Stimulated activated CD4-positive, alpha-beta T cell treated with anti-CD3 and anti-CD28 coated beads, Interleukin-4, amount 100 ng/mL, for 48 hours (primary cell): ENCODE data around the gene SZT2.
A peak's percentile ranks its signal among the peaks of the same experiment; 100 is the strongest.
"Not testable (repeated sequence)": the region's sequence is repeated elsewhere in the genome, so short reads cannot be mapped to it uniquely, and the experiment has no call there.

Experiments used
- DNase-seq, 2 donors: peaks; one replicate each; pipeline ENCODE4 v3.0.0-alpha.2; 2020; ENCODE audit warnings: low read depth in 2 of 2

SZT2 gene

GRCh38 chr1:43454270-43455011, 64.7 kb downstream of the SZT2 start:
- peak; percentile 49 to 56 for DNase-seq

DNA sequence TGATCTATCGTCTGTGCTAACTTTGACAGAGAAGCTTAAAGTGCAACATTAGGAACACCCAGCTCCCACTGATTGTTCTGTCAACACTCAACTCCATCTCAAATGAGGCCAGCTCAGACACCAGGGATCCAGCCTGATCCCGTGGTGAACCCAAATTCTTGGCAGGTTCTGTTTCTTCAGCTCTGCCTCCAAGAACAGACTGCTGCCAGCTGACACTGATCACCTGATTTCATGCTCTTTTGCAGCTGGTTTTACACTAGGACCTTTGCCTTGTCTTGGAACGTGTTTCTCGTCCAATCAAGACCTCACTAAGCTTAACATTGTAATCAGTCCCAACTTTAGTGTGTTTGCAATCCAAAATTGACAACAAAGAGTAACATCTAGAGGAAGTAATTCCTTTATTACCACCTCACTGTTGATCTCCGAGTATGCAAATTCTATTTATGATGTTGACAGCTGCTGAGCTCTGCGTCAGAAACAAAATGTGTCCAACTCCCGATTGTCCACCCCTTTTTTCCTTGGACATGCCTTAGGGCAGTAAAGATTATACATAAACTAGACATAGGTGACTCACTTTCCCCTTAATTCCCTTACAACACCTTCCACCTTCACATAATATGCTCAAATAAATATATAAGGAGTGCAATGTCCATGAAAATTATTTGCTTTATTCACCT, 65.7 kb downstream of the SZT2 start:
- no peak for DNase-seq

DNA sequence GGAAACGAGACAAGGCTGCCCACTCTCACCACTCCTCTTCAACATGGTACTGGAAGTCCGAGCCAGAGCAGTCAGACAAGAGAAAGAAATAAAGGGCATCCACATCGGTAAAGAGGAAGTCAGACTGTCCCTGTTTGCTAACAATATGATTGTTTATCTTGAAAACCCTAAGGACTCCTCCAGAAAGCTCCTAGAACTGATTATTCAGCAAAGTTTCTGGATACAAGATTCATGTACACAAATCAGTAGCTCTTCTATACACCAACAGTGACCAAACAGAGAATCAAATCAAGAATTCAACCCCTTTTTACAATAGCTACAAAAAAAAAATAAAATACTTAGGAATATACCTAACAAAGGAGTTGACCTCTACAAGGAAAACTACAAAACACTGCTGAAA, 68.7 kb downstream of the SZT2 start:
- not testable (repeated sequence) for DNase-seq

DNA sequence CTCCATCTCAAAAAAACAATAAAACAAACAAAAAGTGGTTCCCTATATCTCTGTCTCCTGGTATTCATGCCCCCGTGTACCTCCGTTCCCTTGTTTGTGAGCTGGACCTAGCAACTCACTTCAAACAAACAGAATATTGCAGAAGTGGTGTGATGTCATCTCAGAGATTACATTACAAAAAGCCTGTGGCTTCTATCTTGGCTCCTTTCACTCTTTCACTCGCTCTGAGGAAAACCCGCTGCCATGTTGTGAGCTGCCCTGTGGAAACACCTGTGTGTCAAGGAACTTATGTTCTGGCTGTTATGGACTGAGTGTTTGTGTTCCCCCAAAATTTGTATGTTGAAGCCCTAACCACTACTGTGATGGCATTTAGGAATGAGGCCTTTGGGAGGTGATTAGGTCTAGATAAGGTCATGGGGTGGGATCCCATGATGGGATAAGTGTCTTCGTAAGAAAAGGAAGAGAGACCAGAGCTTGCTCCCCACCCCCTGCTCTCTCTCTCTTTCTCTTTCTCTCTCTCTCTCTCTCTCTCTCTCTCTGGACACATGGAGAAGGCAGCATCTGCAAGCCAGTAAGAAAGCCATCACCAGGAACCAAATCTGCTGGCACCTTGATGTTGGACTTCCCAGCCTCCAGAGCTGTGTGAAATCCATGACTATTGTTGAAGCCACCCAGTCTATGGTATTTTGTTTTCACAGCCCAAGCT, 71.4 kb downstream of the SZT2 start:
- no peak for DNase-seq

- no peak for DNase-seq
These were observed 73.8 kb downstream of the SZT2 start for GRCh38 chr1:43463479-43463878.

- no peak for DNase-seq
These were observed 75.2 kb downstream of the SZT2 start for GRCh38 chr1:43464681-43465504.

DNA sequence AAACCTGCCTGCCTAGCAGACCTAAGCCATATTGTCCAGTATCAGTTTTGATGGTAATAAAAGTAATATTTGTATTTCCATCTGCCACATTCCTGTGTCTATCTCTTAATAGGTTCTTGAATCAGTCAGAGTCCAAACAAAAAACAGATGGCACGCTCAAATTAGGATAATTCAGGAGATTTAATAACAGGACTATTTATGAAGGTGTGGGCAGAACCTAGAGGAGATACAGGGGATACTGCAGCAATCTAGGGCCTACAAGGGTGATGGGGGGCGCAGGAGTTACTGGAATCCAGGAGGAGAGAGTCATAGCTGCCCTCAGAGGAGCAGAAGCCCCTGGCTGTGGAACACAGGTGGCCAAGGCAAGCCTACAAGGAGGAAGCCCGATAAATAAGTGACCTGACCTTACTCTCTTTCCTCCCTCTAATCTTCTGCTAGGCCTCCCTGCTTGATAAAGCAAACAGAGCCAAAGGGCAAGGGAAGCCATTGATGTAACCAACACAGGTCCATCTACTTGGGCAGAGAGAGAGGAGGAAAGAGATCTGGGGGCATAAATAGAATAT, 75.9 kb downstream of the SZT2 start:
- DNase-seq: no peak

DNA sequence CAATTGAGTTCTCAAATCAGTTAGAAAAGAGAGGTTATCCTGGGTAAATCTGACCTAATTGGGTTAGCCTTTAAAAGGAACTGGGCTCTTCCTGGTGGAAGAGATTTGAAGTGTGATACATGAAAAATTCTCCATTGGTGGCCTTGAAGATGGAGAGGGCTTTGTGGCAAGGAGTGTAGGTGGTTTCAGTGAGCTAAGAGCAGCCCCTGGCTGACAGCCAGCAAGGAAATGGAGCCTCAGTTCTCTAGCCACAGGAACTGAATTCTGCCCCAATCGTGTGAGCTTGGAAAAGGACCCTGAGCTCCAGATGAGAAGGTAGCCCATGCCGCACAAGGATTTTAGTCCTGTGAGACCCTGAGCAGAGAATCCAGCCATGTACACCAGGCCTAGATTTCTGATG, 76.7 kb downstream of the SZT2 start:
- DNase-seq: no peak

DNA sequence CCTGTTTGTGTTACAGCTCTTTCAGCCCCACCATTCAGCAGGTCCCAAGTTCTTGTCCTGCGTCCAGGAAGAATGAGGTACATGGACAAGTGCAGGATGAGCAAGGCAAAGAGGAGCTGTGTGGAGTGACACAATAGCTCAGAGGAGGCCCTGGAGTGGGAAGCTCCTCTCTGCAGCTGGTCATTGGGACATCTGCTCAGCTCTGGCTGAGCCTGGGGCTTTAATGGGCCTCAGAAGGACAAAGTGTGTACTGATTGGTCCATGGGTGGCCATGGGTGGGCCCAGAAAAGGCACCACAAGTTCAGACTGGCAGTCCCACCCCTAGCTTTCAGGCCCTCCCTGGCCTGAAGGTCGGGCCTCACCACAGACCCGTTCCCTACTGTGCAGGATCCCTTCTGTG, 78.7 kb downstream of the SZT2 start:
- no peak for DNase-seq

DNA sequence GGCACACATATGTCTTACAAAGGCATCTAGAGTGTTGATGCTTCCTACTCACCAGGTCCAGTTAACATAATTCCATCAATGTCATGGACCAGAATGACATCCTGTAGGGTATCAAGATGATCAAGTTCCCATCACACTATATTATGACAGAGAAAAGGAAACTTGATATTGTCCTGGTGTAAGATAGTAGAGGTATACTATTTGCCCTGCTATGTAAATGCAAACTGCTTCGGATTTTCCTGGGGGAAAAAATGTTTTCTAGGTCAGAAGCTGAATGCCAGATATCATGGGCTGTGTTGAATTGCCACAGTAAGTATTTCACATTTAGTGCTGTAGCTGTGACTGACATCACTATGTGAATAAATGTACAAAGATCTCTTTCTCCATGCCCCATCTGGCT, 80.2 kb downstream of the SZT2 start:
- DNase-seq: no peak

DNA sequence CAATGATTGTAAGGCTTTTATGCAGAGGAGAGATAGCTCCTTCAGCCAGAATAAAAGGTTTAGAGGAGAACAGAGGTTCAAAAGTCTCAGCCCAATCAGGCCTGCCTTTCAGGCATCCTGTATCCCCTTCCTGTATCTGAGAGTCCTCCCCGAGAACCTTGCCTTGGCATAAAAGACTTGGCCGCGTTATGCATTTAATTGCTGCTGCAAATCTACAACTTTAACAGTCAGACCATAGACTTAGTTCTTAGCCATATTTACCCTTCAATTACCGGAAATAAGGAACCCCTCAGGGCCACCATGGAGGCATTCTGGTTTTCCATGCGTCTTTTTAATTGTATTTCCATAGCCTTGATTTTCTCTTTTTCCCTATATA, 82.4 kb downstream of the SZT2 start:
- no peak for DNase-seq

- DNase-seq: not testable (repeated sequence)
These were observed 82.9 kb downstream of the SZT2 start for GRCh38 chr1:43472463-43473151.

- DNase-seq: no peak
These were observed 83.8 kb downstream of the SZT2 start for GRCh38 chr1:43473463-43473862.

- not testable (repeated sequence) for DNase-seq
These were observed 86.1 kb downstream of the SZT2 start for GRCh38 chr1:43475611-43476401.

GRCh38 chr1:43477716-43478115, 88.0 kb downstream of the SZT2 start:
- no peak for DNase-seq

GRCh38 chr1:43479414-43479813, 89.7 kb downstream of the SZT2 start:
- DNase-seq: no peak

GRCh38 chr1:43481491-43481890, 91.8 kb downstream of the SZT2 start:
- no peak for DNase-seq

DNA sequence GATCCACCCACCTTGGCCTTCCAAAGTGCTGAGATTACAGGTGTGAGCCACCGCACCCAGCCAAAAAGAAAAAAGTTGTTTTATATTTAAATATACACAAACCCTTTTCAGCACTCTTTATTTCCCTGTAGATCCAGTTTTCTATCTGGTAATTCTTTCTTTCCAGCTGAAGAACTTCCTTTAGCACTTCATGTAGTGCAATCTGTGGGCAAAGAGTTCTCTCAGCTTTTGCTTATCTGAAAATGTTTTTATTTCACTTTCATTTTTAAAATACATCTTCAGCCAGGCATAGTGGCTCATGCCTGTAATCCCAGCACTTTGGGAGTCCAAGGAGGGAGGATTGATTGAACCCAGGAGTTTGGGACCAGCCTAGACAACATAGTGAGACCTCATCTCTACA, 92.5 kb downstream of the SZT2 start:
- no peak for DNase-seq

GRCh38 chr1:43484367-43484766, 94.7 kb downstream of the SZT2 start:
- DNase-seq: no peak

DNA sequence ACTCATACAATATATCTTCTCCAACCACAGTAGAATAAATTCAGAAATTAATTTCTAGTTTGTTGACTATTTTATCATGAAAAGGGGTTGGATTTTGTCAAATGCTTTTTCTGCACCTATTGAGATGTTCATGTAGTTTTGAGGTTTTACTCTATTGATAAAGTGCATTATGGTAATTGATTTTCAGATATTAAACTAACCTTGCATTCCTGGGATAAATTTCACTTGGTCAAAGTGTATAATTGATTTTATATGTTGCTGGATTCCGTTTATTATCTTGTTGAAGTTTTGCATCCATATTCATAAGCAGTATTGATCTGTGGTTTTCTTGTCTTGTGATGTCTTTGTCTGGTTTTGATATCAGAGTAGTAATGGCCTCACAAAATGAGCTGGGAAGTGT, 98.5 kb downstream of the SZT2 start:
- DNase-seq: no peak
